HFFc6 (cell line): ENCODE results near the gene AGMAT. TPM values are rescaled to one million over a fixed set of nuclear protein-coding genes. Genes with fewer than 3 reads are reported as not detected.

ENCODE experiments used
- DNase-seq: peaks from one replicate; pipeline ENCODE4 v3.0.0-alpha.2; 2018
- H3K27ac Mint-ChIP-seq: 2 replicates; pipeline ENCODE4 v1.8.0; 2020; ENCODE audit warnings: mild to moderate bottlenecking, mixed read lengths
- H3K27me3 Mint-ChIP-seq: 2 replicates; pipeline ENCODE4 v1.8.0; 2021; ENCODE audit warnings: mild to moderate bottlenecking, moderate library complexity, mixed read lengths; ENCODE audit not compliant: insufficient read depth
- H3K36me3 Mint-ChIP-seq: 2 replicates; pipeline ENCODE4 v1.8.0; 2021; ENCODE audit warnings: low read depth, mixed read lengths
- H3K4me1 Mint-ChIP-seq: 2 replicates; pipeline ENCODE4 v1.8.0; 2020; ENCODE audit warnings: low read depth, mixed read lengths
- H3K4me3 Mint-ChIP-seq: 2 replicates; pipeline ENCODE4 v1.8.0; 2020; ENCODE audit warnings: mild to moderate bottlenecking, moderate library complexity, mixed read lengths
- H3K9me3 Mint-ChIP-seq: 2 replicates; pipeline ENCODE4 v1.8.0; 2020; ENCODE audit warnings: mild to moderate bottlenecking, mixed read lengths
- total RNA-seq, 6 experiments: library from RNA; stranded (reverse); fragmentation: NEBNext Ultra II Directional; extraction: Animal tissue kit (Norgen Biotek cat#: 25700); gene quantifications; 2 replicates in 1 of 6; 3 replicates in 5 of 6; pipeline ENCODE4 v1.2.3, GENCODE V29; 2021
- TF ChIP-seq, protein P1 (sequence below): fragments of 200-600 bp; sonication (generic); IDR thresholded peaks from 2 replicates; pipeline ENCODE4 v1.5.0; 2021; ENCODE audit warnings: antibody characterized with exemption, mild to moderate bottlenecking

The AGMAT gene
- total RNA-seq, 6 experiments from 2014 or later, result 0.07 to 0.14 (median 0.09) TPM; not detected in 3

DNA sequence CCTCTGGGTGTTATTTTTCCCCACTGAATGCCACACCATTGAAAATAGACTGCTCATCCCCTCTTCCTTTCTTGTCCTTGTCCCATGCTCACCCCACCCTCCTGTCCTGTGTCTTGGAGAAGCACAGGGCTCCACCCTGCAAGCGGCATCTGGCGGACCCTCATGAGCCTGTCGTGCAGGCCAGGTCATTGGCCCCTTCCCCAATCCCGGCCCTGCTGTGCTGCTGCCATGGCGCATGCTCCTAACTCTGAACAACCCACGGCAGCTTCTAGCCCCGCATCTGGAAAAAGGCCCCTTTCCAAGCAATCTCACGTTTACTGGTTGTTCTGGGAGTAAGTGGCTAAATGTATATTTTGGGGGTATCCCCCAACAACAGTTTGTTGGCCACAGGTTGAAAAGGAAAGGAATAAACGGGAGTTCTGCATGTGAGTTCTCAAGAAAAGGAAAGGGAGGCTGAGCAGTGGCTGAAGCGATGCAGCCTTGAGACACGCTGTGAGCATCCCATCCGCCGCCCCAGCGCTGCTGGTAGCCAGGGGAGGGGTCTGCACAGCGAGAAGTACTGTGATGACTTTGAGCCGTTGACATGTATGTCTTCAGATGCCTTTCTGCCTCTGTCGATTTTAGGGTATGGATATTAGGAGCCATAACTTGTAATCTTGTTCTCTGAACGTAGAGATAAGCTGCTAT lies 16.3 kb downstream of the AGMAT start:
- Mint-ChIP-seq H3K4me3 (no peak overlapping the region), H3K27ac (no peak overlapping the region), H3K9me3 (no peaks in the 10 kb centered on the region), H3K4me1 (peaks cover 15% of the 10 kb centered on the region), H3K36me3 (peaks cover 39% of the 10 kb centered on the region), H3K27me3 (peaks cover 2% of the 10 kb centered on the region; the same call in 1 of the 2 replicates)
- TF ChIP-seq, protein P1, sequence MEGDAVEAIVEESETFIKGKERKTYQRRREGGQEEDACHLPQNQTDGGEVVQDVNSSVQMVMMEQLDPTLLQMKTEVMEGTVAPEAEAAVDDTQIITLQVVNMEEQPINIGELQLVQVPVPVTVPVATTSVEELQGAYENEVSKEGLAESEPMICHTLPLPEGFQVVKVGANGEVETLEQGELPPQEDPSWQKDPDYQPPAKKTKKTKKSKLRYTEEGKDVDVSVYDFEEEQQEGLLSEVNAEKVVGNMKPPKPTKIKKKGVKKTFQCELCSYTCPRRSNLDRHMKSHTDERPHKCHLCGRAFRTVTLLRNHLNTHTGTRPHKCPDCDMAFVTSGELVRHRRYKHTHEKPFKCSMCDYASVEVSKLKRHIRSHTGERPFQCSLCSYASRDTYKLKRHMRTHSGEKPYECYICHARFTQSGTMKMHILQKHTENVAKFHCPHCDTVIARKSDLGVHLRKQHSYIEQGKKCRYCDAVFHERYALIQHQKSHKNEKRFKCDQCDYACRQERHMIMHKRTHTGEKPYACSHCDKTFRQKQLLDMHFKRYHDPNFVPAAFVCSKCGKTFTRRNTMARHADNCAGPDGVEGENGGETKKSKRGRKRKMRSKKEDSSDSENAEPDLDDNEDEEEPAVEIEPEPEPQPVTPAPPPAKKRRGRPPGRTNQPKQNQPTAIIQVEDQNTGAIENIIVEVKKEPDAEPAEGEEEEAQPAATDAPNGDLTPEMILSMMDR, result no peak
- no peak for DNase-seq

DNA sequence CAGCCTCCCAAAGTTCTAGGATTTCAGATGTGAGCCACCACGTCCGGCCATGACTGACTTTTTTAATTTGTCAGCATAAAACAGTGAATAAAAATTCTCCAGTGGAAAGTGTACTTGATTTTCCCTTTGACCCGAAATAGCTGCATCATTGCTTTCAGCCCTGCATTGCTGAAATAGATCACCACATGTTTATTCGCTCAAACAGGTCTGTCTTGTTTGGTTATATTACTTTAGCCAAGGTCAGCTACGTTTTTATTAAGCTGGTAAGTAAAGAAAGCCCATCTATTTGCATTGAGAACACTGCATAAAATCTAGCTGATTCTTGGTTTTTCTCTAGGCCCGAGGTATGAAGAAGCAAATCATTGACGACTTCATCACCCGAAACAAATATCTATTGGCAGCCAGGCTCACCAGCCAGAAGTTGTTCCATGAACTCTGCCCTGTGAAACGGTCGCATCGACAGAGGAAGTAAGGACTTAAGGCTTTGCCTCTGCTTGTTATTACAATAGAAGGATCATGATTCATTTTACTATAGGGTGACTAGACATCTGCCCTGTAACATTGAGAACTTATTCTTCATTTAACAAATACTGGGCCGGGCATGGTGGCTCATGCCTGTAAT lies 25.6 kb downstream of the AGMAT start:
- Mint-ChIP-seq H3K4me3 (no peak overlapping the region), H3K27ac (no peak overlapping the region), H3K27me3 (no peaks in the 10 kb centered on the region; the same call in 1 of the 2 replicates), H3K9me3 (no peaks in the 10 kb centered on the region), H3K36me3 (peaks cover 15% of the 10 kb centered on the region), H3K4me1 (no peaks in the 10 kb centered on the region)
- TF ChIP-seq, protein P1, result no peak
- no peak for DNase-seq

DNA sequence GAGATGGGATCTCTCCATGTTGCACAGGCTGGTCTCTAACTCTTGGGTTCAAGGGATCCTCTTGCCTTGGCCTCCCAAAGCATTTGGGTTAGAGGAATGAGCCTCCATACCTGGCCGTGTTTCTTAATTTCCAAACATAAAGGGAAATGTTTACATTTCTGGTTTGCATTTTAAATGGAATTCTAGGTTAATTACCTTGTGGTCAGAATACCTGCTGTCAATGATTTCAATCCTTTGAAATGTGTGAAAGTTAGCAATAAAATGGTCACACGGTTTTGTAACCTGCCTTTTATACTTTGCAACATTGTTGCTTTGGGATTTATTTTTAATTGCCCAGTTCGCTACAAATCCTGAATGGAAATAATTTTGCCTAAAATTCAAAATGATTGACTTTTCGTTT lies 26.3 kb downstream of the AGMAT start:
- DNase-seq, result no peak

GRCh38 chr1:15557594-15557993 lies 27.3 kb downstream of the AGMAT start:
- H3K4me1 Mint-ChIP-seq, result no peaks in the 10 kb centered on the region
- H3K4me3 Mint-ChIP-seq, result no peak overlapping the region
- TF ChIP-seq, protein P1, result no peak
- 0 out of 2 replicates have a peak, but pooled peaks cover 6% of the 10 kb centered on the region for H3K36me3 Mint-ChIP-seq
- no peaks in the 10 kb centered on the region for H3K27me3 Mint-ChIP-seq
- DNase-seq, result no peak
- H3K9me3 Mint-ChIP-seq, result no peaks in the 10 kb centered on the region
- no peak overlapping the region for H3K27ac Mint-ChIP-seq

More for the DNA sequence above, 26.3 kb downstream of the AGMAT start:
- Mint-ChIP-seq H3K36me3 (0 out of 2 replicates have a peak, but pooled peaks cover 11% of the 10 kb centered on the region), H3K27me3 (no peaks in the 10 kb centered on the region), H3K27ac (no peak overlapping the region), H3K9me3 (no peaks in the 10 kb centered on the region), H3K4me3 (no peak overlapping the region), H3K4me1 (no peaks in the 10 kb centered on the region)
- TF ChIP-seq, protein P1, result no peak

DNA sequence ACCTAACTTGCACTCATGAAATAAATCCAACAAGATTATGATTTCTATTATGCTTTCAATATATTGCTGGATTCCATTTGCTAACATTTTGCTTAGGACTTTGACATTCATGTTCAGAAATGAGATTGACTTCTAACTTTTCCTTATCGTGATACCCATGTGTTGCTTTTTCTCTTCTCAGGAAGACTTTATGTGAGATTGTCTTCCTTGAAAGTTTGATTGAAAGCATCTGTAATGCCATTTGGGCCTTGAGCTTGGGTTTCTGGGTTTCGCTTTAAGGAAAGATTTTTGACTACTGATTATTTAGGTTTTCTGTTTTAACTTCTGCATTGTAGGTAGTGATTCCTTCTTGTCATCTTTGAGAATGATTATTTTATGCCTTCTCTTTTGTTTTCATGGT lies 27.8 kb downstream of the AGMAT start:
- no peaks in the 10 kb centered on the region for H3K36me3 Mint-ChIP-seq
- H3K27ac Mint-ChIP-seq, result no peak overlapping the region
- H3K4me3 Mint-ChIP-seq, result no peak overlapping the region
- TF ChIP-seq, protein P1, result no peak
- no peak for DNase-seq
- H3K9me3 Mint-ChIP-seq, result no peaks in the 10 kb centered on the region
- no peaks in the 10 kb centered on the region for H3K4me1 Mint-ChIP-seq
- H3K27me3 Mint-ChIP-seq, result no peaks in the 10 kb centered on the region
